ENCODE measurements around the gene TSHZ1.
A peak's percentile ranks its signal among the peaks of the same experiment; 100 is the strongest.

GRCh38 chr18:75244351-75245313 lies 34.0 kb downstream of the TSHZ1 start:
- TF ChIP-seq POLR2AphosphoS5 (IDR thresholded peaks at IDR 0.05) (no peak), CTCF (IDR thresholded peaks at IDR 0.05) (peak in 1 of 4 experiments; percentile 32)

All from gastroesophageal sphincter (tissue), 3 donors.